Measurements from ENCODE around the gene TYK2. TPM values are rescaled to one million over a fixed set of nuclear protein-coding genes. Genes with fewer than 3 reads are reported as not detected.

The TYK2 gene
- total and polyA plus RNA-seq, 8 donors, result 120 to 185 (median 151) TPM

DNA sequence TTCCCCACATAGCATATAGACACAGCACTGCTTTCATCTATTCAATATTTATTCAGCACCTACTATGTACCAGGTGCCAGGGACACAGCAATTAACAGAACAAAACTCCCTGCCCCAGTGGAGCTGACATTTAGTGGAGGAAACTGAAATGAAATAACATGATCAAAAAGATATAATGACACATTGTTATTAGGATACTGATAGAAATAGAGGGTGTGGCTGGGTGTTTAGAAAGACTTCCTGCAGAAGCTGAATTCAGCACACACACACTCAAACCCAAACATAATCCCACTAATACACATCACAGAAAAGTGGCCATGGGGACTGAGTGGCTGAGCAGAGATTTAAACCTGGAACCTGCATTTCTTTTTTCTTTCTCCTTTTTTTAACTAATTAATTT, 26.7 kb upstream of the TYK2 start:
- DNase-seq (no peak), ATAC-seq (no peak)
- TF ChIP-seq, protein P1, sequence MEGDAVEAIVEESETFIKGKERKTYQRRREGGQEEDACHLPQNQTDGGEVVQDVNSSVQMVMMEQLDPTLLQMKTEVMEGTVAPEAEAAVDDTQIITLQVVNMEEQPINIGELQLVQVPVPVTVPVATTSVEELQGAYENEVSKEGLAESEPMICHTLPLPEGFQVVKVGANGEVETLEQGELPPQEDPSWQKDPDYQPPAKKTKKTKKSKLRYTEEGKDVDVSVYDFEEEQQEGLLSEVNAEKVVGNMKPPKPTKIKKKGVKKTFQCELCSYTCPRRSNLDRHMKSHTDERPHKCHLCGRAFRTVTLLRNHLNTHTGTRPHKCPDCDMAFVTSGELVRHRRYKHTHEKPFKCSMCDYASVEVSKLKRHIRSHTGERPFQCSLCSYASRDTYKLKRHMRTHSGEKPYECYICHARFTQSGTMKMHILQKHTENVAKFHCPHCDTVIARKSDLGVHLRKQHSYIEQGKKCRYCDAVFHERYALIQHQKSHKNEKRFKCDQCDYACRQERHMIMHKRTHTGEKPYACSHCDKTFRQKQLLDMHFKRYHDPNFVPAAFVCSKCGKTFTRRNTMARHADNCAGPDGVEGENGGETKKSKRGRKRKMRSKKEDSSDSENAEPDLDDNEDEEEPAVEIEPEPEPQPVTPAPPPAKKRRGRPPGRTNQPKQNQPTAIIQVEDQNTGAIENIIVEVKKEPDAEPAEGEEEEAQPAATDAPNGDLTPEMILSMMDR (IDR thresholded peaks at IDR 0.05), result no peak
- no peaks in the 10 kb centered on the region for H3K9me3 ChIP-seq
- peaks cover 15 to 81% of the 10 kb centered on the region in 2 donors for H3K4me1 ChIP-seq
- peaks cover 5 to 36% of the 10 kb centered on the region in 2 donors for H3K27me3 ChIP-seq
- H3K4me3 ChIP-seq, result no peak overlapping the region
- H3K36me3 ChIP-seq, result no peaks in the 10 kb centered on the region
- no peak overlapping the region for H3K27ac ChIP-seq
- intact Hi-C loops (cut with DNase I), result no loop called here

GRCh38 chr19:10406191-10406590, 25.8 kb upstream of the TYK2 start:
- H3K9me3 ChIP-seq, result no peaks in the 10 kb centered on the region
- no peak overlapping the region for H3K27ac ChIP-seq
- ATAC-seq (no peak), DNase-seq (no peak)
- H3K27me3 ChIP-seq, result peaks cover 5 to 36% of the 10 kb centered on the region in 2 donors
- peaks cover 22 to 86% of the 10 kb centered on the region in 2 donors for H3K4me1 ChIP-seq
- H3K4me3 ChIP-seq, result no peak overlapping the region
- TF ChIP-seq, protein P1 (IDR thresholded peaks at IDR 0.05), result no peak
- H3K36me3 ChIP-seq, result no peaks in the 10 kb centered on the region
- intact Hi-C loops (cut with DNase I), result no loop called here

DNA sequence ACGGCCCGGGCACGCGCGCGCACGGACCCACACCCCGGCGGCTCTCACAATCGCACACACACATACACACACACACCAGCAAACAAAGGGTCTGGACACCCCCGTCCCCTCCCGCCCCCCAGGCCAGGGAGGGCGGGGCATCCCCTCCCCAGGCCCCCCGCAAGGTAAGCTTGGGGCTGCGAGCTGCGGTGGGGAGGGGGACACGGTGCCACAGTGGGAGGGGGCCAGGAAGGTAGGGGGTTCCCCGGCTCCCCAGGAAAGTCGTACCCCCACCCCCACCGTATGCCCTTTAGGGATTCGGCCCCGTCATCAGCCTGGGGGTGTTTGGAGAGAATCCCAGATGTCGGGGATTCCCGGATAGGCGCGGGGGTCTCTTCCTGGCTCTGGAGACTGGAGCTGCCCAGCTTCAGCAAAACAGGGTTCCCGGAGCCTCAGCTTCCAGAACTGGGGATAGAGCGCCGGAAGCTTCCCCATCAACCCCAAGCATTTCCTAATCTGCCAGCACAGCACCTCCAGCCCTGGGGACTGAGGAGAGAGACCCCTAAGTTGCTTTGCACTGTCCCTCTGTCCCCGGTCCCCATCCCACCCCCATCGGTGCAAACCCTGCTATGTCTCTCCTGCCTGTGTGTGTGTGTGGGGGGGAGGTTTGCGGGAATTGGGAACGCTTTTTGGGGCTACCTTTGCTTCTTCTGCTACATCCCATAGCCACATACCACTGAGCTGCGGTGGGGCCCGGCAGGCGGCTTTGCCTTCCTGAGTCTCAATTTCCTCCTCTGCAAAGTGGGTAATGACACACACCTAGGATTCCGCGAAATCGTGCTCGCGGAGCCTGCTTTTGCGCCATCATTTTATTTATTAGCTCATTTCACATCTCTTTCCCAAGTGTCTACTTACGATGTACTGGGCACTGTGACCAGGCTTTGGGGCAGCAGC, 24.8 kb upstream of the TYK2 start:
- H3K4me3 ChIP-seq, result peak overlapping the region; percentile 91 to 96
- no peak overlapping the region for H3K27ac ChIP-seq
- H3K36me3 ChIP-seq, result peaks cover 0 to 3% of the 10 kb centered on the region in 2 donors
- H3K4me1 ChIP-seq, result peaks cover 24 to 91% of the 10 kb centered on the region in 2 donors
- ATAC-seq, result no peak
- intact Hi-C loops (cut with DNase I), result no loop called here
- H3K9me3 ChIP-seq, result no peaks in the 10 kb centered on the region
- peaks cover 5 to 36% of the 10 kb centered on the region in 2 donors for H3K27me3 ChIP-seq
- no peak for DNase-seq
- TF ChIP-seq, protein P1 (IDR thresholded peaks at IDR 0.05), result no peak

DNA sequence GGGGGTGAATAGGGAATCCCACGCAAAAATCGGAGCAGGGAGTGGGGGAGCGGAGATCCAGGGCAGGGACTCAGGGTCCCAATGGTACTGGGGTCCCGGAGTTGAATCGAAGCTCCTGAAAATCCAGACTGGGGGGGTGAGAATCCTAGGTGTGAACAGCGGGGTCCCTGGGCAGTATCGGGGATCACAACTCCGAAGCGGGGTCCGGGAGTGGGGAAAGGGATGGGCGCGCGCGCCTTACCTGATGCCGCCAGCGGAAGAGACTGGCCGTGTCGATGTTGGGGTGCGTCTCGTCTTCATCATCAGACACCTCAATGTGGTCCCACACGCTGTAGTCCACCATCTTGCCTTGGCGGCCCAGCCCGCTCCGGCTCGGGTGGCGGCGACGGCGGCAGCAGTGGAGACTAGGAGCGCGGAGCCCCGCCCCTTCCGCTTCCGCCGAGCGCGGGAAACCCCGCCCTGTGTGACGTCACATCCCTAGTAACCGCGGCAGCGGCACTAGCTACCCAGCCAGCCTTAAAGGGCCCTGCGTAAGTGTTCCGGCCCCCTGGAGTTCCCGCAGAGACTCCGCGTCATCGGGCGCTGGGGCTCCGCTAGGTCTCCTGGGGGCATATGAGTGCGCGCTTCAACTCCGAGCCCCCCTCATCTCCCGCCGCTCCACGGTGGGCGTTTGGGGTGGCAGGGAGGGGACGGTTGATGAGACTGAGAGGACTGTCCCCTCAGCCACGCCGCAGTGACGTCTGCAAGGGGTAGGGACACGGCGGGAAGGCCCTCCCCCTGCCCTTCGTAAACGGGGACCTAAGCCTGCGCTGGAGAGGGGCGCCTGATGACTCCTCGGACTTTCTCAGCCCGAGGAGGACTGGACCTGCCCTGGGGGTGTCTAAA, 23.0 kb upstream of the TYK2 start, which contains the start of gene CDC37:
TSS of gene CDC37 (minus strand) at position 406 of the 885 bp plus-strand sequence. CDS start at position 343, 63 bp downstream.
- TF ChIP-seq, protein P1 (IDR thresholded peaks at IDR 0.05), result no peak
- Histone ChIP-seq H3K9me3 (no peaks in the 10 kb centered on the region), H3K4me1 (peaks cover 24 to 91% of the 10 kb centered on the region in 2 donors), H3K36me3 (peaks cover 0 to 15% of the 10 kb centered on the region in 2 donors), H3K4me3 (peak within 1 kb of the TSS; percentile 91 to 96), H3K27me3 (peaks cover 5 to 31% of the 10 kb centered on the region in 2 donors), H3K27ac (peak within 1 kb of the TSS; percentile 67 to 80)
- DNase-seq, result peak; percentile 96 to 98 (median 97)
- intact Hi-C loops (cut with DNase I), result no loop called here
- ATAC-seq, result peak; percentile 94
